Measurements from ENCODE around the gene RBMS1. TPM values are rescaled to one million over a fixed set of nuclear protein-coding genes. Genes with fewer than 3 reads are reported as not detected.

RBMS1 gene
- total and polyA plus RNA-seq, 2 of the 4 experiments (the other 2 are of a cell fraction) = 43.5 to 64.9 TPM

- H4K20me1 ChIP-seq (ENCODE audit: insufficient read depth, low read length) = peaks cover 24% of the 10 kb centered on the region
- no peak overlapping the region for H2BK15ac ChIP-seq (ENCODE audit: low read depth, low read length)
- no peak overlapping the region for H3K4ac ChIP-seq (ENCODE audit: low read depth, low read length)
- DNase-seq (peak; percentile 80), ATAC-seq (ENCODE audit: low read depth) (peak; percentile 74)
- no peak overlapping the region for H4K5ac ChIP-seq (ENCODE audit: low read depth, low read length)
- no peak overlapping the region for H3K4me2 ChIP-seq (ENCODE audit: low read depth, low read length)
- H3K18ac ChIP-seq (ENCODE audit: low read depth, low read length) = no peak overlapping the region
- H3K27ac ChIP-seq (ENCODE audit: insufficient read depth, low read length) = no peak overlapping the region
- no peak overlapping the region for H3K14ac ChIP-seq (replicated peaks; ENCODE audit: low read depth, low read length)
- no peak overlapping the region for H2AK9ac ChIP-seq (replicated peaks; ENCODE audit: low read depth, low read length, poor library complexity)
- no peak overlapping the region for H3K4me3 ChIP-seq (ENCODE audit: insufficient read depth, low read depth, low read length)
- H3K9me1 ChIP-seq (ENCODE audit: insufficient read depth, low read length) = peaks cover 6% of the 10 kb centered on the region
- intact Hi-C loops (cut with micrococcal nuclease) = no loop called here
- H2AK5ac ChIP-seq (ENCODE audit: low read depth, low read length) = no peak overlapping the region
- WGBS, 2 experiments (ENCODE audit: extremely low coverage in 2 of 2, insufficient read length in 1 of 2) = no CpG with 5 or more reads among the region's 2 CpGs
- CTCF ChIA-PET = interaction anchor here (0.5 to 1.2 kb wide), 3 partner anchors 8 to 374 kb away, joined by 3 to 4 read pairs (median 3); no protein-coding TSS in a partner anchor
- peaks cover 13% of the 10 kb centered on the region for H3K36me3 ChIP-seq (ENCODE audit: control insufficient read depth, insufficient read depth, low read length)
- H3K9ac ChIP-seq (ENCODE audit: low read depth, low read length) = no peak overlapping the region
- dilution Hi-C loops (cut with HindIII; ENCODE audit: low sequenced_read_pairs, unreplicated experiment) = no loop called here
- no peak overlapping the region for H2AFZ ChIP-seq (replicated peaks; ENCODE audit: low read length, poor library complexity)
- H3K79me1 ChIP-seq (ENCODE audit: low read depth in 1 of 2, low read length in 2 of 2) = peaks cover 31 to 67% of the 10 kb centered on the region in 2 experiments
- POLR2A ChIA-PET (ENCODE audit: unreplicated experiment) = no interaction called here
- no peak overlapping the region for H3K56ac ChIP-seq (ENCODE audit: extremely low read depth, insufficient read depth, low read length)
- TF ChIP-seq CEBPB (IDR thresholded peaks at IDR 0.05; ENCODE audit: low read depth, low read length) (peak; percentile 26; the same call in 1 of the 2 replicates), BHLHE40 (IDR thresholded peaks at IDR 0.05; ENCODE audit: low read depth, low read length) (no peak), MXI1 (IDR thresholded peaks at IDR 0.05; ENCODE audit: borderline replicate concordance, low read depth, low read length) (no peak), RAD21 (IDR thresholded peaks at IDR 0.05; ENCODE audit: low read length) (no peak), MAFK (IDR thresholded peaks at IDR 0.05; ENCODE audit: low read depth, low read length) (0 out of 2 replicates have a peak, but pooled peaks have one; percentile 18), SMC3 (IDR thresholded peaks at IDR 0.05; ENCODE audit: low read depth, low read length) (no peak), RFX5 (IDR thresholded peaks at IDR 0.05; ENCODE audit: low read depth, low read length) (no peak), FOS (IDR thresholded peaks at IDR 0.05; ENCODE audit: low read depth, low read length) (no peak)
- H4K91ac ChIP-seq (ENCODE audit: insufficient read depth, low read depth, low read length) = no peak overlapping the region
- H3K4me1 ChIP-seq (ENCODE audit: control insufficient read depth, insufficient read depth, low read length) = peaks cover 9% of the 10 kb centered on the region
- H3K27me3 ChIP-seq (ENCODE audit: control insufficient read depth, insufficient read depth, low read length) = no peaks in the 10 kb centered on the region
- H2BK120ac ChIP-seq (ENCODE audit: low read depth, low read length) = no peak overlapping the region
- H4K8ac ChIP-seq (ENCODE audit: low read depth in 2 of 2, low read length in 2 of 2) = no peak overlapping the region
- H3K23ac ChIP-seq (ENCODE audit: low read depth, low read length) = no peak overlapping the region; the same call in 1 of the 2 replicates
- in situ Hi-C loops (cut with MboI; ENCODE audit: low sequenced_read_pairs) = no loop called here
- peak overlapping the region; percentile 78 for H2BK5ac ChIP-seq (ENCODE audit: low read depth, low read length, poor library complexity, severe bottlenecking)
- no peaks in the 10 kb centered on the region for H3K9me3 ChIP-seq (ENCODE audit: control insufficient read depth, insufficient read depth, low read length)
- no peak overlapping the region for H2BK20ac ChIP-seq (ENCODE audit: low read depth, low read length)
- no TSS peak for BruUV-seq (replicated peaks)
These were observed 178.3 kb downstream of the RBMS1 start for GRCh38 chr2:160315337-160315736.

Data from IMR-90 (cell line).